Hepatocyte (in vitro differentiated cells): ENCODE data around the gene COA3. TPM values are rescaled to one million over a fixed set of nuclear protein-coding genes. Genes with fewer than 3 reads are reported as not detected.

Experiments
- DNase-seq: peaks from one replicate; pipeline ENCODE4 v3.0.0-alpha.2; 2016; ENCODE audit warnings: low spot score
- H2AFZ ChIP-seq: fragments of 200-600 bp; sonication (generic); 2 replicates; pipeline ENCODE4 v1.6.0; 2016; ENCODE audit warnings: antibody characterized with exemption, mild to moderate bottlenecking
- H3K27ac ChIP-seq: fragments of 200-600 bp; sonication (generic); 2 replicates; pipeline ENCODE4 v1.5.1; 2016; ENCODE audit warnings: mild to moderate bottlenecking
- H3K27me3 ChIP-seq: fragments of 200-600 bp; sonication (generic); 2 replicates; pipeline ENCODE4 v1.6.1; 2016
- H3K36me3 ChIP-seq: fragments of 200-600 bp; sonication (generic); replicated peaks from 2 replicates; pipeline ENCODE4 v1.5.1; 2016; ENCODE audit warnings: low read depth; ENCODE audit not compliant: insufficient read depth
- H3K4me1 ChIP-seq: fragments of 200-600 bp; sonication (generic); 2 replicates; pipeline ENCODE4 v1.5.1; 2016; ENCODE audit warnings: mild to moderate bottlenecking, moderate library complexity; ENCODE audit not compliant: insufficient read depth
- H3K4me2 ChIP-seq: fragments of 200-600 bp; sonication (generic); 2 replicates; pipeline ENCODE4 v1.6.0; 2016
- H3K4me3 ChIP-seq: fragments of 200-600 bp; sonication (generic); 2 replicates; pipeline ENCODE4 v1.5.1; 2016; ENCODE audit warnings: mild to moderate bottlenecking
- H3K79me2 ChIP-seq: fragments of 200-600 bp; sonication (generic); 2 replicates; pipeline ENCODE4 v1.6.0; 2017; ENCODE audit warnings: mild to moderate bottlenecking
- H3K9me2 ChIP-seq: fragments of 200-600 bp; sonication (generic); replicated peaks from 2 replicates; pipeline ENCODE4 v1.6.0; 2017; ENCODE audit warnings: mild to moderate bottlenecking; ENCODE audit not compliant: insufficient read depth
- H3K9me3 ChIP-seq: fragments of 200-600 bp; sonication (generic); 2 replicates; pipeline ENCODE4 v1.5.1; 2016; ENCODE audit warnings: low read depth, mild to moderate bottlenecking
- H4K20me1 ChIP-seq: fragments of 200-600 bp; sonication (generic); 2 replicates; pipeline ENCODE4 v1.6.0; 2016; ENCODE audit warnings: mild to moderate bottlenecking; ENCODE audit not compliant: insufficient read depth, poor library complexity, severe bottlenecking
- CTCF ChIP-seq: fragments of 200-600 bp; sonication (generic); IDR thresholded peaks from 2 replicates; pipeline ENCODE4 v1.5.1; 2016; ENCODE audit warnings: antibody characterized with exemption, mild to moderate bottlenecking; ENCODE audit not compliant: poor library complexity
- EZH2 ChIP-seq: fragments of 200-600 bp; sonication (generic); IDR thresholded peaks from 2 replicates; pipeline ENCODE4 v1.6.1; 2016; ENCODE audit warnings: antibody characterized with exemption, mild to moderate bottlenecking, borderline replicate concordance
- EZH2phosphoT487 ChIP-seq: fragments of 200-600 bp; sonication (generic); IDR thresholded peaks from one replicate; pipeline ENCODE4 v1.6.1; 2018; ENCODE audit warnings: antibody characterized with exemption, mild to moderate bottlenecking, low read depth, moderate library complexity; ENCODE audit not compliant: unreplicated experiment, severe bottlenecking
- WGBS: methylation state at CpG from one replicate; pipeline ENCODE4 v1.1.6; 2016; ENCODE audit warnings: low lambda C conversion rate; ENCODE audit errors: missing lambda C conversion rate; 5-methylcytosine and 5-hydroxymethylcytosine counted together
- polyA plus RNA-seq: library from polyadenylated mRNA; unstranded; fragments of >200 nt; fragmentation: Nextera tagmentation; extraction: Ambion mirVana; gene quantifications from 2 replicates; pipeline ENCODE4 v1.2.1, GENCODE V29; 2016
- total RNA-seq: library from RNA; depleted of rRNA; stranded (reverse); fragments of >200 nt; gene quantifications from 2 replicates; pipeline ENCODE4 v1.2.3, GENCODE V29; 2014

Gene COA3
- total and polyA plus RNA-seq, 2 experiments from 2014 or later: 117 to 252 TPM

- H3K9me3 ChIP-seq: no peaks in the 10 kb centered on the region
- H3K36me3 ChIP-seq: no peaks in the 10 kb centered on the region
- H3K4me2 ChIP-seq: no peak overlapping the region
- peaks cover 7% of the 10 kb centered on the region for H3K79me2 ChIP-seq
- WGBS: 95% methylated on average over 5 of the region's 5 CpGs
- TF ChIP-seq CTCF (no peak), EZH2phosphoT487 (no peak), EZH2 (no peak)
- peaks cover 11% of the 10 kb centered on the region for H3K27me3 ChIP-seq
- no peak for DNase-seq
- H3K9me2 ChIP-seq: no peaks in the 10 kb centered on the region
- H3K4me1 ChIP-seq: peaks cover 17% of the 10 kb centered on the region
- no peak overlapping the region for H3K4me3 ChIP-seq
- H4K20me1 ChIP-seq: no peaks in the 10 kb centered on the region
- H2AFZ ChIP-seq: no peak overlapping the region
- H3K27ac ChIP-seq: no peak overlapping the region
Observed at GRCh38 chr17:42778570-42778969, 19.9 kb downstream of the COA3 start.

- Histone ChIP-seq H3K9me3 (no peaks in the 10 kb centered on the region), H3K36me3 (no peaks in the 10 kb centered on the region), H3K27ac (no peak overlapping the region), H3K27me3 (no peaks in the 10 kb centered on the region), H3K4me1 (peaks cover 4% of the 10 kb centered on the region), H3K9me2 (no peaks in the 10 kb centered on the region), H3K4me2 (no peak overlapping the region), H2AFZ (no peak overlapping the region), H3K79me2 (peaks cover 7% of the 10 kb centered on the region), H4K20me1 (no peaks in the 10 kb centered on the region), H3K4me3 (no peak overlapping the region)
- 89% methylated on average over 3 of the region's 3 CpGs for WGBS
- no peak for TF ChIP-seq EZH2
- no peak for TF ChIP-seq EZH2phosphoT487
- TF ChIP-seq CTCF: no peak
- DNase-seq: no peak
Observed at GRCh38 chr17:42775534-42776098, 22.9 kb downstream of the COA3 start.

GRCh38 chr17:42774066-42774745 is 24.3 kb downstream of the COA3 start:
- DNase-seq: no peak
- WGBS: 78% methylated on average over 3 of the region's 3 CpGs
- TF ChIP-seq EZH2phosphoT487: no peak
- TF ChIP-seq CTCF: no peak
- TF ChIP-seq EZH2: no peak
- Histone ChIP-seq H3K36me3 (no peaks in the 10 kb centered on the region), H3K4me3 (peak overlapping the region; percentile 93), H4K20me1 (no peaks in the 10 kb centered on the region), H3K27me3 (no peaks in the 10 kb centered on the region), H3K4me2 (peak overlapping the region; percentile 72), H2AFZ (no peak overlapping the region), H3K4me1 (no peaks in the 10 kb centered on the region), H3K9me2 (no peaks in the 10 kb centered on the region), H3K9me3 (no peaks in the 10 kb centered on the region), H3K79me2 (peaks cover 7% of the 10 kb centered on the region), H3K27ac (peak overlapping the region; percentile 90)
